ENCODE data around the gene SLC26A8.

Gene SLC26A8

DNA sequence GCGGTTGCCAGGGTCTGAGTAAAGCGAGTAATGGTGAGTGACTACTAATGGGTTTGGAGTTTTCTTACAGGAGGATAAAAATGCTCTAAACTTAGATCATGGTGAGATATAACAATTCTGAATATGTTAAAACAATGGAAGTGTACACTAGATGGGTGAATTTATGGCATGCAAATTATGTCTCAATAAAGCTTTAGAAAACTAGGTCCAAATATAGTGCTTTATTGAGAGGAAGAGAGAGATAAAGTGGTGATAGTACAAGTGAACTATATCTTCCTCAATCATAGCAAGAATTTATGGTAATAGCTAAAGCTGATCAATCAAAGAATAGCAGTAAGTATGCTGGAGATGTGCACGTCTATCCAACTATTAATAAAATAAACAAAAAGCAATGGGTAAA lies 127.4 kb downstream of the SLC26A8 start:
- Histone ChIP-seq H3K4me3 (ENCODE audit: low read depth, low read length) (no peak overlapping the region), H3K9me3 (ENCODE audit: control insufficient read depth, insufficient read depth, low read depth, low read length) (no peaks in the 10 kb centered on the region), H3K4me1 (ENCODE audit: control insufficient read depth, insufficient read depth, low read length) (peaks cover 13% of the 10 kb centered on the region), H3K9ac (ENCODE audit: low read length) (no peak overlapping the region), H3K36me3 (ENCODE audit: control insufficient read depth, insufficient read depth, low read length) (peaks cover 25% of the 10 kb centered on the region), H3K27ac (ENCODE audit: low read depth, low read length) (no peak overlapping the region), H3K27me3 (ENCODE audit: control insufficient read depth, insufficient read depth, low read length) (no peaks in the 10 kb centered on the region)

DNA sequence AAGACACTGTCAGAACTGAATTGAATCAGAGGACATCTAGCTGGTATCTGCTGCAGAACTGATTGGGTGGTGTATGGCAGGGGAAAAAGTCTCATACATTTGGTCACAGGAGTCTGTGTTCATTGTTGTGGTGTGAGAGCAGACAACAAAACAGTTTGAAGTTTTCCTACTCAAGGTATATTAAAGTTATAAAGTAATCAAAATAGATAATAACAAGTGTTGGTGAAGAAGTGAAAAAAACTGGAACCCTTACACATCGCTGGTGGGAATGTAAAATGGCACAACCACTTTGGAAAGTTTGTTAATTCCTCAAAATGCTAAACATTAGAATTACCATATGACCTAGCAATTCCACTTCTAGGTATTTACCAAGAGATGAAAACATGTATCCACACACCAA lies 128.2 kb downstream of the SLC26A8 start:
- Histone ChIP-seq H3K9ac (ENCODE audit: low read length) (no peak overlapping the region), H3K36me3 (ENCODE audit: control insufficient read depth, insufficient read depth, low read length) (peaks cover 22% of the 10 kb centered on the region), H3K9me3 (ENCODE audit: control insufficient read depth, insufficient read depth, low read depth, low read length) (no peaks in the 10 kb centered on the region), H3K4me1 (ENCODE audit: control insufficient read depth, insufficient read depth, low read length) (peaks cover 13% of the 10 kb centered on the region), H3K27me3 (ENCODE audit: control insufficient read depth, insufficient read depth, low read length) (no peaks in the 10 kb centered on the region), H3K4me3 (ENCODE audit: low read depth, low read length) (no peak overlapping the region), H3K27ac (ENCODE audit: low read depth, low read length) (no peak overlapping the region)

DNA sequence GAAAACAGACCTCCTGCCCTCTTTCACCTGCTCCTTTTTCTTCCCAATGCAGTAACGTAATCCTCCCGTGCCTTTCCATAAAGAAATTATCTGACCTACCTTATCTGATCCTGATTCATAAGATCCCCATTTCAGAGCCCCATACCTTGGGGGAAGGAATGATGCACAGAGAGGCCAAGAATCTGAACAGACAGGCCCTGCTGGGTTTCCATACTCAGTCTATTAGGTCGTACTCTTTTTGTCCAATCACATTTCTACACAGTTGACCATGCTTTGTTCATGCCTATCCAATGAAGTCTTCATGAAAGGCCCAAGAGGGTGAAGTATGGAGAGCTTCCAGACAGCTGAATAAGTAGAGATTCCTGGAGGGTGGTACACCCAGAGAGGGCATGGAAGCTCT lies 128.9 kb downstream of the SLC26A8 start:
- Histone ChIP-seq H3K4me3 (ENCODE audit: low read depth, low read length) (no peak overlapping the region), H3K4me1 (ENCODE audit: control insufficient read depth, insufficient read depth, low read length) (peaks cover 13% of the 10 kb centered on the region), H3K27ac (ENCODE audit: low read depth, low read length) (0 out of 2 replicates have a peak overlapping the region, but pooled peaks have one; percentile 10), H3K27me3 (ENCODE audit: control insufficient read depth, insufficient read depth, low read length) (no peaks in the 10 kb centered on the region), H3K9ac (ENCODE audit: low read length) (no peak overlapping the region), H3K36me3 (ENCODE audit: control insufficient read depth, insufficient read depth, low read length) (peaks cover 24% of the 10 kb centered on the region), H3K9me3 (ENCODE audit: control insufficient read depth, insufficient read depth, low read depth, low read length) (no peaks in the 10 kb centered on the region)

DNA sequence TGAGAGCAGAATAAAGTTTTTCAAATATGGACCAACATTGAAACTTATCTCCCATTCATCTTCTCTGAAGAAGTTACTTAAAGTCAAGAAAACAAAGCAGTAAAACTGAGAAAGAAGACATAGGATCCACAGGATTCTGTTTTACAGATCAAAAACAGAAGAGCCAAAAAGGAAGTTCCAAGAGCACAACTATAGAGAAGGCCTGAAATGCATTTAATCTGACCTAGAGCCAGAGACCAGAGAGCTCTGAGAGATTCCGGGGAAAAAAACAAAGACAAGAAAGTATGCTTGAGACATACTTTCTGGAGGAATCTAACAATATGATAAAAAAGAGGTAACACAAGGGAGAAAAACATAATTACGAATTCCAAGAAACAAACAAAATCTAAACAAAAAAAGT lies 129.7 kb downstream of the SLC26A8 start:
- Histone ChIP-seq H3K36me3 (ENCODE audit: control insufficient read depth, insufficient read depth, low read length) (peaks cover 24% of the 10 kb centered on the region), H3K27ac (ENCODE audit: low read depth, low read length) (peak overlapping the region; percentile 10; the same call in 1 of the 2 replicates), H3K4me3 (ENCODE audit: low read depth, low read length) (no peak overlapping the region), H3K4me1 (ENCODE audit: control insufficient read depth, insufficient read depth, low read length) (peaks cover 13% of the 10 kb centered on the region), H3K27me3 (ENCODE audit: control insufficient read depth, insufficient read depth, low read length) (no peaks in the 10 kb centered on the region), H3K9me3 (ENCODE audit: control insufficient read depth, insufficient read depth, low read depth, low read length) (no peaks in the 10 kb centered on the region), H3K9ac (ENCODE audit: low read length) (no peak overlapping the region)
